Skeletal muscle tissue (tissue), 4 donors: ENCODE measurements around the gene IYD. TPM values are rescaled to one million over a fixed set of nuclear protein-coding genes. Genes with fewer than 3 reads are reported as not detected.

Experiments
- H3K27ac ChIP-seq: one replicate; pipeline ENCODE4 v1.7.0; 2013; ENCODE audit warnings: mild to moderate bottlenecking, low read depth, low read length, inconsistent platforms
- H3K27me3 ChIP-seq, 3 donors: one replicate each; pipeline ENCODE4 v1.7.0; 2013; ENCODE audit warnings: low read length in 3 of 3; ENCODE audit not compliant: control insufficient read depth in 3 of 3, insufficient read depth in 3 of 3
- H3K36me3 ChIP-seq, 3 donors: one replicate each; pipeline ENCODE4 v1.7.0; 2013; ENCODE audit warnings: low read length in 3 of 3; ENCODE audit not compliant: control insufficient read depth in 3 of 3, insufficient read depth in 3 of 3
- H3K4me1 ChIP-seq, 3 donors: one replicate each; pipeline ENCODE4 v1.7.0; 2013; ENCODE audit warnings: low read length in 3 of 3, mild to moderate bottlenecking in 3 of 3; ENCODE audit not compliant: control insufficient read depth in 3 of 3, insufficient read depth in 3 of 3
- H3K4me3 ChIP-seq, 3 donors: one replicate each; pipeline ENCODE4 v1.7.0; 2013; ENCODE audit warnings: low read length in 3 of 3
- H3K9ac ChIP-seq, 3 donors: one replicate each; pipeline ENCODE4 v1.7.0; 2013; ENCODE audit warnings: low read length in 3 of 3, mild to moderate bottlenecking in 3 of 3, moderate library complexity in 2 of 3, low read depth in 1 of 3
- H3K9me3 ChIP-seq, 3 donors: one replicate each; pipeline ENCODE4 v1.7.0; 2013; ENCODE audit warnings: low read length in 3 of 3; ENCODE audit not compliant: control insufficient read depth in 3 of 3
- total RNA-seq: library from RNA; depleted of rRNA; stranded (reverse); fragments of >200 nt; gene quantifications from one replicate; pipeline ENCODE4 v1.2.3, GENCODE V29; 2014
- donor health status: Osteomylitis.

The IYD gene, protein sequence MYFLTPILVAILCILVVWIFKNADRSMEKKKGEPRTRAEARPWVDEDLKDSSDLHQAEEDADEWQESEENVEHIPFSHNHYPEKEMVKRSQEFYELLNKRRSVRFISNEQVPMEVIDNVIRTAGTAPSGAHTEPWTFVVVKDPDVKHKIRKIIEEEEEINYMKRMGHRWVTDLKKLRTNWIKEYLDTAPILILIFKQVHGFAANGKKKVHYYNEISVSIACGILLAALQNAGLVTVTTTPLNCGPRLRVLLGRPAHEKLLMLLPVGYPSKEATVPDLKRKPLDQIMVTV
- not detected for total RNA-seq

DNA sequence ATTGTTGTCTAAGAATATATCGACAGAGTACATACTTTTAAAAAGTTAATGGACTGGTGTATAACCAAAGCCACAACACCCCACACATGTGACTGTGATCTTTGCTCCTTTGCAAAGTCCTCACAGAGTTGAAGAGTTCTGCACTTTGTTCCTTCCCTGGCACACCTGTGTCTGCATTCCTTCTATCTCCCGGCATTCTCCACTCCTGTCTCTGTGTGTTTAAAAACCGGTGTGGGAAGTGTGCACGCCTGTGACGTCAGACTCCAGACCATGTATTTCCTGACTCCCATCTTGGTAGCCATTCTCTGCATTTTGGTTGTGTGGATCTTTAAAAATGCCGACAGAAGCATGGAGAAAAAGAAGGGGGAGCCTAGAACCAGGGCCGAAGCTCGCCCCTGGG is at the start of gene IYD:
IYD (plus strand) TSS at position 251 of the 400 bp plus-strand sequence; CDS start at position 271, 20 bp downstream.
- no peaks in the 10 kb centered on the region for H3K36me3 ChIP-seq
- H3K4me3 ChIP-seq: no peak within 1 kb of the TSS
- H3K4me1 ChIP-seq: no peaks in the 10 kb centered on the region
- no peak within 1 kb of the TSS for H3K9ac ChIP-seq
- H3K27me3 ChIP-seq: no peaks in the 10 kb centered on the region
- H3K27ac ChIP-seq: no peak within 1 kb of the TSS
- no peaks in the 10 kb centered on the region for H3K9me3 ChIP-seq

DNA sequence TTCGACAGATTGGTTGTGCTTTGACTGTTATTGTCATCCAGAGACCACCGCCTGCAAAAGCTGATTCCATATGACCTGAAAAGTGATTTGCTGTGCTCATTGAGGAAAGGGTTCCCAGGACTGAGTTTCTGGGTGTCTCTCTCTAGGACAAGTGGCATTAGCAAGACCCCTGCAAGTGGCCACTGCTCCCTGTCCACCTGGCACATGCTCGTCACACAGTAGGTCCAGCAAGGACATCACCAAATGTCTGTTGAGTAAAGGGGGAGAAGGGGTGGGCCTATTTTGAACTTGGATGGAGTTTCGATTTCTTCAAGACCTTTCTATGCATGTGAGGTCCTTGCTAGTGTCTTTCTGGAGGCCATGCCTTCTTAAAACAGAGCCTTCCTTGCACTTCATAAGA is 48.9 kb upstream of the IYD start:
- H3K9me3 ChIP-seq: no peaks in the 10 kb centered on the region
- H3K27me3 ChIP-seq: no peaks in the 10 kb centered on the region
- no peak overlapping the region for H3K4me3 ChIP-seq
- peaks cover 38 to 61% (median 39%) of the 10 kb centered on the region in 3 donors for H3K4me1 ChIP-seq
- H3K27ac ChIP-seq: peak overlapping the region; percentile 26
- H3K9ac ChIP-seq: no peak overlapping the region
- H3K36me3 ChIP-seq: no peaks in the 10 kb centered on the region

DNA sequence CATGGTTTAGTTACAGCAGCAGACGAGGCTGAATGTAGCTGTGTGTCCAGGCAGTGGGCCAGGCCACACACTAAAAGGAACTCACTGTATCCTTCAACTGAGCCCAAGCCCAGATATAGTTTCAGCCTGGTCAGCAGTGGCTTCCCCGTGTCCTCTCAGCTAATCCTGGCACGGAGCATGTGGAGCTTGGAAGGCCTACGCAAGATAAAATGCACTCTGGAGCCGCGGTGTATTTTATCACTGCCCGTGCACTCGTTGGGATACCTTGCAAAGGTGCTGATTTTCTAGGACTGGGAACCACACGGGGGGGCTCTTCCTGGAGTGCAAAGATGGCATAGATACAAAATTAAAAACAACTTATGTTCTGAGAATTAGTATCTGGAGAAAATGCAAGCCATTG is 48.4 kb upstream of the IYD start:
- peak overlapping the region; percentile 26 for H3K27ac ChIP-seq
- H3K9ac ChIP-seq: peak overlapping the region in 1 of 3 donors; percentile 9
- peaks cover 40 to 65% (median 43%) of the 10 kb centered on the region in 3 donors for H3K4me1 ChIP-seq
- H3K9me3 ChIP-seq: no peaks in the 10 kb centered on the region
- no peaks in the 10 kb centered on the region for H3K27me3 ChIP-seq
- H3K4me3 ChIP-seq: no peak overlapping the region
- H3K36me3 ChIP-seq: no peaks in the 10 kb centered on the region

DNA sequence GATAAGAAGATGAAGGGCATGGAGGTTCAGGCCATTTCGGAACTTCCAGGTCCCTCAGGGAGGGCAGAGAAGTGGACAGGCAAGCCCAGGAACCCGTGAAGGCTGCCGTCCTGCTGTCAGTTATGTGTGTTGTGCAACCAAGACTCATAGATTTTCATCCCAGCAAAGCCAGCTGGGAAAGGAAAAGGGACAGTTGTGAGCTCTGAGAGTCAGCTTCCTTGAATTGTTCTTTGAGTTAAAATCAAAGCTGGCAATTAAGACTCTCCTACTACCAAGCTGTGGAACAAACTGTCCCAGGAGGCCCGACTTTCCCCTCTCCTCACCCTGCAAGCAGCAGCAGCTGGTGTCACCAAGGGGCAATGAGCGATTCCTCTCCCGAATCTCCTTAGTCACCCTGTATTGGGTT is 46.3 kb upstream of the IYD start:
- H3K27ac ChIP-seq: peak overlapping the region; percentile 78
- H3K27me3 ChIP-seq: no peaks in the 10 kb centered on the region
- no peaks in the 10 kb centered on the region for H3K9me3 ChIP-seq
- peak overlapping the region in 1 of 3 donors; percentile 27 for H3K4me3 ChIP-seq
- no peak overlapping the region for H3K9ac ChIP-seq
- no peaks in the 10 kb centered on the region for H3K36me3 ChIP-seq
- peaks cover 47 to 81% (median 54%) of the 10 kb centered on the region in 3 donors for H3K4me1 ChIP-seq

DNA sequence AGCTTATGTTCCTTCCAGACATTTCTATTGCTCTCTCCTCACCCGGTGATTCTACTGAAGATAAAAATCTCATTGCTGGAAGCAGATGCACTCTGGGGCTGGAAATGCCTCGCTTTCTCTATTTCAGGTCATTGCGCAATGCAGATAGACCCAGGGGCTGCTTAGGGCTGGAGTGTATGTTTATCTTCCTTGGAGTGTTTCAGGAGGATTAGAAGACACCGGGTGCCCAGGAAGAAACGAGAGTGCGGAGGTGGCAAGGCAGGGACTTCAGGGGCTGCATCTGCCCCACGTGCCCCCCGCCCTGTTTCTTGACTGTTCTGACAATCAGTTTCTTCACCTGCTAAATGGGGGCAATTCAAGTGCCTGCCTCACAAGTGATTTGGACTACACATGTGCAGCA is 45.6 kb upstream of the IYD start:
- peaks cover 52 to 83% (median 56%) of the 10 kb centered on the region in 3 donors for H3K4me1 ChIP-seq
- H3K27me3 ChIP-seq: no peaks in the 10 kb centered on the region
- H3K27ac ChIP-seq: peak overlapping the region; percentile 78
- H3K36me3 ChIP-seq: no peaks in the 10 kb centered on the region
- H3K9me3 ChIP-seq: no peaks in the 10 kb centered on the region
- no peak overlapping the region for H3K4me3 ChIP-seq
- no peak overlapping the region for H3K9ac ChIP-seq

DNA sequence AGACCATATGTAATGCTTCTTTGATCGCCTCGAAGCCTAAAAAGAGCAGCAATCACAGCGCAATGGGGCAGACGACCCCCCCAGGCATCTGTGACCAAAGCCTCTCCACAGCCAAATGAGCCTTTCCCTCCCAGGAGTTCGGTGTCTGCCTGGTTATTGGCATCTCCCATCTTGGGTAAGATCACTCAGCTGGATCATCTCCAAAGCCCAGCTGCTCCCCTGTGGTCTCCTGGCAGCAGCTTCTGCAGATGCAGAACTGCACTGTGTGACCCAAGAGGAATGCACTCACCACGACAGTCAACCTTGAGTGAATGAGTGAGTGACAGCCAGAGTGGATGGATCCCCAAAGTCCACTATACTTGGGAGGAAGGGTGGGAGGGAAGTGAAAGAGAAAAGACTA is 44.8 kb upstream of the IYD start:
- H3K9me3 ChIP-seq: no peaks in the 10 kb centered on the region
- H3K4me1 ChIP-seq: peaks cover 52 to 79% (median 56%) of the 10 kb centered on the region in 3 donors
- H3K4me3 ChIP-seq: no peak overlapping the region
- H3K27me3 ChIP-seq: no peaks in the 10 kb centered on the region
- H3K9ac ChIP-seq: no peak overlapping the region
- H3K36me3 ChIP-seq: no peaks in the 10 kb centered on the region
- no peak overlapping the region for H3K27ac ChIP-seq

GRCh38 chr6:150325066-150325772 is 43.6 kb upstream of the IYD start:
- H3K4me1 ChIP-seq: peaks cover 43 to 67% (median 49%) of the 10 kb centered on the region in 3 donors
- no peak overlapping the region for H3K4me3 ChIP-seq
- no peaks in the 10 kb centered on the region for H3K9me3 ChIP-seq
- H3K27me3 ChIP-seq: no peaks in the 10 kb centered on the region
- no peaks in the 10 kb centered on the region for H3K36me3 ChIP-seq
- no peak overlapping the region for H3K27ac ChIP-seq
- no peak overlapping the region for H3K9ac ChIP-seq

- peaks cover 33 to 49% (median 38%) of the 10 kb centered on the region in 3 donors for H3K4me1 ChIP-seq
- peak overlapping the region in 1 of 3 donors; percentile 23 for H3K4me3 ChIP-seq
- H3K9ac ChIP-seq: no peak overlapping the region
- H3K36me3 ChIP-seq: no peaks in the 10 kb centered on the region
- H3K9me3 ChIP-seq: no peaks in the 10 kb centered on the region
- H3K27ac ChIP-seq: peak overlapping the region; percentile 72
- H3K27me3 ChIP-seq: no peaks in the 10 kb centered on the region
Observed at GRCh38 chr6:150327117-150327774, 41.6 kb upstream of the IYD start.

DNA sequence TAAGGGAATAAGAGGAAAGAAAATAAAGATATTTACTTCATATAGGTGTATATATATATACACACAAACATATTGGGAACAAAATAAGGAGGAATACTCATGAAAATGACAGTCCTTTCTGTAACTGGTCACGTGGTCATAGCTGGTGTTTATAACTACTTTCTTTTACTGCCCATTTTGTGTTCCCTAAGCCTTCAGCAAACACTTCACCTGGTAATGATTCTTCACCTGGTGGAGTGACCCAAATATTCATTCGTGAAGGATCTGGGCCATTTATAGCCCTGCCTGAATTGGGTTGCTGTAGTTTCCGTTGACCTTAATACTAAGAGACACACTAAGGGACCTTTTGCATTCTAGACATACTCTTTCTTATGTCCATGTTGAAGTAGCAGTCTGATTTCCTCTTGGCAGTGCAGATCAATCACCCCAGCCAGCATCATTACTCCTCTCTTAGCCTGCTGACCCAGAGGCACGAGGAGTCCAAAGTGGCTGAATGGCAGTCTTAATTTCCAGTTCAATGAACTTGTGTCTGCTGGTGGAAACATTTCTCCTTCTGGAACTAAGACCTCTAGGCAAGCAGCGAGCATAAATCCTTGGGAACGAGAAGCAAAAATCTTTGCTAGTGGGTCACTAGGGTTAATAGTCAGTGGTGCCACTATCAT is 39.9 kb upstream of the IYD start:
- no peak overlapping the region for H3K27ac ChIP-seq
- no peaks in the 10 kb centered on the region for H3K36me3 ChIP-seq
- H3K4me3 ChIP-seq: no peak overlapping the region
- H3K27me3 ChIP-seq: no peaks in the 10 kb centered on the region
- H3K9me3 ChIP-seq: no peaks in the 10 kb centered on the region
- H3K4me1 ChIP-seq: peaks cover 21 to 35% (median 24%) of the 10 kb centered on the region in 3 donors
- no peak overlapping the region for H3K9ac ChIP-seq
